Small intestine (tissue), 7 donors: Measurements from ENCODE around the gene TENM3. TPM values are rescaled to one million over a fixed set of nuclear protein-coding genes. Genes with fewer than 3 reads are reported as not detected.

Source experiments
- DNase-seq, 2 donors: peaks; one replicate each; pipeline versions ENCODE4 v3.0.0 to v3.0.0-alpha.2; 2013
- FAIRE-seq: peaks from 2 replicates; lab custom pipeline; 2012; peaks lifted over from hg19 to GRCh38; lab: Jason Lieb, UNC
- H3K27ac ChIP-seq, 3 donors: one replicate each; pipeline ENCODE4 v1.5.1; 2013; ENCODE audit warnings: low read length in 2 of 3, mild to moderate bottlenecking in 2 of 3, control low read depth in 1 of 3, inconsistent platforms in 1 of 3, low read depth in 1 of 3, moderate library complexity in 1 of 3
- H3K27me3 ChIP-seq, 3 donors: one replicate each; pipeline ENCODE4 v1.6.1; 2013; ENCODE audit warnings: low read length in 3 of 3, inconsistent platforms in 1 of 3; ENCODE audit not compliant: control insufficient read depth in 3 of 3, insufficient read depth in 3 of 3
- H3K36me3 ChIP-seq, 3 donors: one replicate each; pipeline ENCODE4 v1.6.1; 2013; ENCODE audit warnings: low read length in 3 of 3, inconsistent platforms in 1 of 3, low read depth in 1 of 3, mild to moderate bottlenecking in 1 of 3, moderate library complexity in 1 of 3; ENCODE audit not compliant: control insufficient read depth in 3 of 3, insufficient read depth in 2 of 3
- H3K4me1 ChIP-seq, 3 donors: one replicate each; pipeline ENCODE4 v1.6.1; 2013; ENCODE audit warnings: low read length in 2 of 3, inconsistent platforms in 1 of 3, low read depth in 1 of 3, mild to moderate bottlenecking in 1 of 3, moderate library complexity in 1 of 3; ENCODE audit not compliant: control insufficient read depth in 3 of 3, insufficient read depth in 2 of 3
- H3K4me3 ChIP-seq, 3 donors: one replicate each; pipeline ENCODE4 v1.5.1; 2013; ENCODE audit warnings: low read length in 3 of 3, control low read depth in 1 of 3, inconsistent platforms in 1 of 3, low read depth in 1 of 3, mild to moderate bottlenecking in 1 of 3, moderate library complexity in 1 of 3
- H3K9me3 ChIP-seq, 2 donors: one replicate each; pipeline ENCODE4 v1.6.1; 2013; ENCODE audit warnings: low read depth in 1 of 2, low read length in 1 of 2; ENCODE audit not compliant: control insufficient read depth in 2 of 2, insufficient read depth in 1 of 2
- WGBS, 3 donors: extraction: QIAGEN DNeasy Blood & Tissue Kit; methylation state at CpG; one replicate each; pipeline ENCODE4 v1.1.7; 2013; 5-methylcytosine and 5-hydroxymethylcytosine counted together
- polyA plus RNA-seq, 4 donors: library from polyadenylated mRNA; stranded (reverse) in 3 of 4; unstranded in 1 of 4; fragments of 200-250 nt in 3 of 4; fragments of 120-200 nt in 1 of 4; gene quantifications; one replicate each; pipeline versions ENCODE4 v1.2.1 to v1.2.3, GENCODE V29; 2013
- donor health status: healthy with polysubstance abuse.
- donor health status: control.
- donor health status: control.
- donor health status: Bipolar disorder and iron deficiency.
- donor health status: healthy.

Gene TENM3
- polyA plus RNA-seq, 4 donors = 0.45 to 4.5 (median 1.1) TPM

GRCh38 chr4:182627996-182628395 lies 384.8 kb downstream of the TENM3 start:
- H3K9me3 ChIP-seq = no peaks in the 10 kb centered on the region
- FAIRE-seq (no peak), DNase-seq (peak in 1 of 2 donors; percentile 6)
- H3K36me3 ChIP-seq = no peaks in the 10 kb centered on the region
- H3K27me3 ChIP-seq = no peaks in the 10 kb centered on the region
- no peak overlapping the region for H3K4me3 ChIP-seq
- H3K4me1 ChIP-seq = no peaks in the 10 kb centered on the region
- H3K27ac ChIP-seq = no peak overlapping the region
- 68 to 83% (median 78%) methylated on average over 6 of the region's 6 CpGs for WGBS, 3 donors

- no peak overlapping the region for H3K27ac ChIP-seq
- H3K27me3 ChIP-seq = no peaks in the 10 kb centered on the region
- no peak overlapping the region for H3K4me3 ChIP-seq
- DNase-seq (no peak), FAIRE-seq (no peak)
- no peaks in the 10 kb centered on the region for H3K36me3 ChIP-seq
- 84 to 89% (median 87%) methylated on average over 6 of the region's 6 CpGs for WGBS, 3 donors
- no peaks in the 10 kb centered on the region for H3K9me3 ChIP-seq
- H3K4me1 ChIP-seq = no peaks in the 10 kb centered on the region
These were observed 385.3 kb downstream of the TENM3 start for GRCh38 chr4:182628544-182628943.

GRCh38 chr4:182629096-182629495 lies 385.9 kb downstream of the TENM3 start:
- no peaks in the 10 kb centered on the region for H3K36me3 ChIP-seq
- FAIRE-seq = no peak
- DNase-seq = no peak
- no peaks in the 10 kb centered on the region for H3K9me3 ChIP-seq
- no peak overlapping the region for H3K4me3 ChIP-seq
- H3K27ac ChIP-seq = no peak overlapping the region
- H3K4me1 ChIP-seq = no peaks in the 10 kb centered on the region
- H3K27me3 ChIP-seq = no peaks in the 10 kb centered on the region
- 93 to 96% (median 94%) methylated on average over 3 of the region's 3 CpGs for WGBS, 3 donors

GRCh38 chr4:182640491-182640890 lies 397.3 kb downstream of the TENM3 start:
- no peak overlapping the region for H3K4me3 ChIP-seq
- no peaks in the 10 kb centered on the region for H3K36me3 ChIP-seq
- no peak for DNase-seq
- no peaks in the 10 kb centered on the region for H3K4me1 ChIP-seq
- H3K27me3 ChIP-seq = no peaks in the 10 kb centered on the region
- 69 to 75% (median 70%) methylated on average over 3 of the region's 3 CpGs for WGBS, 3 donors
- H3K27ac ChIP-seq = no peak overlapping the region
- H3K9me3 ChIP-seq = peaks cover 0 to 2% of the 10 kb centered on the region in 2 donors
- no peak for FAIRE-seq

GRCh38 chr4:182640932-182641331 lies 397.7 kb downstream of the TENM3 start:
- no peak for FAIRE-seq
- peak in 1 of 2 donors; percentile 19 for DNase-seq
- H3K4me3 ChIP-seq = no peak overlapping the region
- no peaks in the 10 kb centered on the region for H3K4me1 ChIP-seq
- H3K36me3 ChIP-seq = no peaks in the 10 kb centered on the region
- WGBS, 3 donors = 39 to 62% (median 49%) methylated on average over 8 of the region's 8 CpGs
- H3K27ac ChIP-seq = no peak overlapping the region
- H3K27me3 ChIP-seq = no peaks in the 10 kb centered on the region
- H3K9me3 ChIP-seq = peaks cover 0 to 6% of the 10 kb centered on the region in 2 donors

GRCh38 chr4:182642831-182643230 lies 399.6 kb downstream of the TENM3 start:
- Histone ChIP-seq H3K36me3 (no peaks in the 10 kb centered on the region), H3K9me3 (peaks cover 0 to 6% of the 10 kb centered on the region in 2 donors), H3K27me3 (no peaks in the 10 kb centered on the region), H3K4me3 (no peak overlapping the region), H3K4me1 (no peaks in the 10 kb centered on the region), H3K27ac (no peak overlapping the region)
- DNase-seq (no peak), FAIRE-seq (no peak)
- 44 to 49% (median 48%) methylated on average over 2 of the region's 2 CpGs for WGBS, 3 donors

GRCh38 chr4:182643801-182644682 lies 400.8 kb downstream of the TENM3 start:
- peaks cover 0 to 6% of the 10 kb centered on the region in 2 donors for H3K9me3 ChIP-seq
- no peaks in the 10 kb centered on the region for H3K4me1 ChIP-seq
- DNase-seq = no peak
- H3K27ac ChIP-seq = no peak overlapping the region
- no peaks in the 10 kb centered on the region for H3K27me3 ChIP-seq
- FAIRE-seq = no peak
- WGBS, 3 donors = 79 to 82% (median 79%) methylated on average over 7 of the region's 7 CpGs
- no peaks in the 10 kb centered on the region for H3K36me3 ChIP-seq
- H3K4me3 ChIP-seq = no peak overlapping the region

GRCh38 chr4:182644683-182645050 lies 401.5 kb downstream of the TENM3 start:
- 89 to 95% (median 94%) methylated on average over 1 of the region's 1 CpG for WGBS, 3 donors
- DNase-seq (no peak), FAIRE-seq (no peak)
- Histone ChIP-seq H3K9me3 (peaks cover 0 to 6% of the 10 kb centered on the region in 2 donors), H3K36me3 (no peaks in the 10 kb centered on the region), H3K4me3 (no peak overlapping the region), H3K27me3 (no peaks in the 10 kb centered on the region), H3K27ac (no peak overlapping the region), H3K4me1 (no peaks in the 10 kb centered on the region)
